ENCODE data around the gene GRAMD1B. TPM values are rescaled to one million over a fixed set of nuclear protein-coding genes. Genes with fewer than 3 reads are reported as not detected.

GRAMD1B gene
- total RNA-seq, 3 donors from 2014 or later, result 2.0 to 10.2 (median 8.2) TPM

DNA sequence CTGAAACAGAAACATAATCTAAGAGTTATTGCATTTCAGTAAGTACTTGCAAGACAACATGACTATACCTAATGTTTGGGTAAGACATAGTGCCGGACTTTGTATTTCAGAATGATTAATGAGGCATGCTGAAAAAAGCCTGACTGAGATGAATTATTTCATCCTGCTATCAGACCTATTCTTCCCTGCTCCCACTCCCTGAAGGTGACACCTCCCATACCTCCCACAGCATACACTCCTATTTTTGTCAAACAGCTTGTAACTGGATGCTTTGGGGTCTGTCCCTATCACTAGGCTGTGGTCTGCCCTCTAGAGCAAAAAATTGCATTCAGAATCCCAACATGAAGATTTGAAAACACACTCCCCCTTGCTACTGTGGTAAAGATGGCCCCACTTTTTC lies 235.2 kb downstream of the GRAMD1B start:
- no peak for DNase-seq (ENCODE audit: low spot score in 2 of 2)
- Histone ChIP-seq H3K9me3 (no peaks in the 10 kb centered on the region), H3K4me1 (no peaks in the 10 kb centered on the region), H3K36me3 (no peaks in the 10 kb centered on the region), H3K27ac (no peak overlapping the region), H3K27me3 (no peaks in the 10 kb centered on the region), H3K4me3 (no peak overlapping the region)
- no peak for TF ChIP-seq POLR2AphosphoS5 (IDR thresholded peaks at IDR 0.05)
- TF ChIP-seq POLR2A (IDR thresholded peaks at IDR 0.05), result no peak
- TF ChIP-seq, protein P1, sequence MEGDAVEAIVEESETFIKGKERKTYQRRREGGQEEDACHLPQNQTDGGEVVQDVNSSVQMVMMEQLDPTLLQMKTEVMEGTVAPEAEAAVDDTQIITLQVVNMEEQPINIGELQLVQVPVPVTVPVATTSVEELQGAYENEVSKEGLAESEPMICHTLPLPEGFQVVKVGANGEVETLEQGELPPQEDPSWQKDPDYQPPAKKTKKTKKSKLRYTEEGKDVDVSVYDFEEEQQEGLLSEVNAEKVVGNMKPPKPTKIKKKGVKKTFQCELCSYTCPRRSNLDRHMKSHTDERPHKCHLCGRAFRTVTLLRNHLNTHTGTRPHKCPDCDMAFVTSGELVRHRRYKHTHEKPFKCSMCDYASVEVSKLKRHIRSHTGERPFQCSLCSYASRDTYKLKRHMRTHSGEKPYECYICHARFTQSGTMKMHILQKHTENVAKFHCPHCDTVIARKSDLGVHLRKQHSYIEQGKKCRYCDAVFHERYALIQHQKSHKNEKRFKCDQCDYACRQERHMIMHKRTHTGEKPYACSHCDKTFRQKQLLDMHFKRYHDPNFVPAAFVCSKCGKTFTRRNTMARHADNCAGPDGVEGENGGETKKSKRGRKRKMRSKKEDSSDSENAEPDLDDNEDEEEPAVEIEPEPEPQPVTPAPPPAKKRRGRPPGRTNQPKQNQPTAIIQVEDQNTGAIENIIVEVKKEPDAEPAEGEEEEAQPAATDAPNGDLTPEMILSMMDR (IDR thresholded peaks at IDR 0.05), result no peak
- intact Hi-C loops (cut with DNase I; ENCODE audit: low total_unique reads), result no loop called here

DNA sequence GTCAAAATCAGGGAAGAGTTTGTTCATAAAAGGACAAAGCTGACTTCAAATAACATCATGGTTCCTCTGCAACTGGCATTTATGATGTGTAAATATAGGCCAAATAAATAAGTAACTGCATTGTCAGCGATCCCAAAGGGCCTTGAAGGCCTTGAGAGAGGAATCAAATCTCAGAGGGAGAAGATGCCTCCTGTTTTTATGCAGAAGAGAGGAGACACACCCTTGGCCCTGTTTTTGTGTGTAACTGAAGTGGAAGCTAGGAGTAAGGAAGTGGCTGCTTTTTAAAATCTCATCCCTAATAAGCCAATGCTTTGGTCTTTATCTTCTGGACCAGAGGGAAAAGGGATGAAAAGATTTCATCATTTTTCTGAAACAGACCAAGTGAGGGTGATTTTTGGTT lies 240.0 kb downstream of the GRAMD1B start:
- Histone ChIP-seq H3K4me1 (no peaks in the 10 kb centered on the region), H3K9me3 (no peaks in the 10 kb centered on the region), H3K36me3 (no peaks in the 10 kb centered on the region), H3K4me3 (no peak overlapping the region), H3K27ac (no peak overlapping the region), H3K27me3 (no peaks in the 10 kb centered on the region)
- DNase-seq (ENCODE audit: low spot score in 2 of 2), result no peak
- intact Hi-C loops (cut with DNase I; ENCODE audit: low total_unique reads), result no loop called here
- no peak for TF ChIP-seq POLR2A (IDR thresholded peaks at IDR 0.05)
- TF ChIP-seq POLR2AphosphoS5 (IDR thresholded peaks at IDR 0.05), result no peak
- TF ChIP-seq, protein P1 (IDR thresholded peaks at IDR 0.05), result no peak

DNA sequence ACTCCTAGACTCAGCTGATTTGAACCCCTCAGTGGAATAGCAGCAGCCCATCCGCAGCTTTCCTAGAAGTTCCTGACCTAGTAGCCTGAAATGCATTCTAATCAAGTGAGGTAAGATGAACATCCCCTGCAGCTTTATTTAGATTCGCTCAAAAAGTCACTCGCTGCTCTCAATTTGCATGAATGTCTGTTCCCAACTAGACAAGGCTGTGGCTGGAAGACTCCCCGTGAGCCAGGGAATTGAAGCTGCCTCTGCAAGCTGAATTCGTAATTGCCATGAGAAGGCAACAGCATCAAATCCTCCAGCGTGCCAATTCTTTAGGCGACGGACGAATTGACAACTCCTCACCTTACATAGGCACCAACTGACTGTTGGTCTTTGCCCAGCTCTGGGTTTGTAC lies 241.5 kb downstream of the GRAMD1B start:
- TF ChIP-seq POLR2AphosphoS5 (IDR thresholded peaks at IDR 0.05), result no peak
- TF ChIP-seq POLR2A (IDR thresholded peaks at IDR 0.05), result no peak
- TF ChIP-seq, protein P1 (IDR thresholded peaks at IDR 0.05), result no peak
- H3K27me3 ChIP-seq, result no peaks in the 10 kb centered on the region
- no peak overlapping the region for H3K4me3 ChIP-seq
- H3K4me1 ChIP-seq, result no peaks in the 10 kb centered on the region
- no peaks in the 10 kb centered on the region for H3K36me3 ChIP-seq
- DNase-seq (ENCODE audit: low spot score in 2 of 2), result no peak
- no peak overlapping the region for H3K27ac ChIP-seq
- intact Hi-C loops (cut with DNase I; ENCODE audit: low total_unique reads), result no loop called here
- no peaks in the 10 kb centered on the region for H3K9me3 ChIP-seq

DNA sequence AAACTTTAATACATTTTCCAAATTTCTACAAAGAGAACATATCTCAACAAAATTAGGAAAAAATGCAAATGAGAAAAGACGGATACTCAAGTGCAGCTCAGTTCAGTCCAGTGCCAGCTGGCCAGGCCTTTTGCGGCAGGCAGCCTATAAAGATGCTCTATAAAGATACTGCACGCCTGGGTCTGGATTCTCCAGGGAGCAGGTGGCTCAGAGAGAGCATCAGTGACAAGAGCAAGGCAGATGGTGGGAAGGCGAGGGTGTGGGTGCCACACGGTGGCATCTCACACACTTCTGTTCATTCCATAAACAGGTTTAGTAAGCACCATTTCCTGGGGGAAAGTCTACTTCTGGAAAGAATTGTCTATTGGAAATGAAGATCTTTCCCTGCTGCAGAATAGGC lies 242.5 kb downstream of the GRAMD1B start:
- intact Hi-C loops (cut with DNase I; ENCODE audit: low total_unique reads), result no loop called here
- TF ChIP-seq POLR2AphosphoS5 (IDR thresholded peaks at IDR 0.05) (no peak), POLR2A (IDR thresholded peaks at IDR 0.05) (no peak)
- TF ChIP-seq, protein P1 (IDR thresholded peaks at IDR 0.05), result no peak
- no peak overlapping the region for H3K4me3 ChIP-seq
- no peak overlapping the region for H3K27ac ChIP-seq
- no peaks in the 10 kb centered on the region for H3K4me1 ChIP-seq
- DNase-seq (ENCODE audit: low spot score in 2 of 2), result no peak
- no peaks in the 10 kb centered on the region for H3K36me3 ChIP-seq
- no peaks in the 10 kb centered on the region for H3K9me3 ChIP-seq
- no peaks in the 10 kb centered on the region for H3K27me3 ChIP-seq

DNA sequence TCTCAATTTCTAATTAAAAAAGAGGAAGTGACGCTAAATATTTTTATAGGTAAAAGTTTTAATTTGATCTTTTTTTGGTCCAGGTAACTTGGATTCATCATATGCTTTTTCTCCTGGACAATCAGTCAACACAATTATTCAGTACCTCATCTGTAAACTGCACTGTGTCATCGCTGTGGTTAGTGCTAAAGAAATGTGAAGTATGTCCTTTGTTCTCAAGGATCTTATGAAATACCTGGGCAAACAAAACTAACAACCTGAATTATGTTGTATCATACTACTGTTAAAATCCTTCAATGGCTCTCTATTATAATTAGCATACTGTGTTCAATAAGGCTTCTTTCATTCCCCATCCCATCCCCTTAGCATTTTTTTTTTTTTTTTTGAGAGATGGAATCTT lies 244.2 kb downstream of the GRAMD1B start:
- Histone ChIP-seq H3K27me3 (no peaks in the 10 kb centered on the region), H3K27ac (no peak overlapping the region), H3K4me3 (no peak overlapping the region), H3K9me3 (no peaks in the 10 kb centered on the region), H3K36me3 (no peaks in the 10 kb centered on the region), H3K4me1 (no peaks in the 10 kb centered on the region)
- DNase-seq (ENCODE audit: low spot score in 2 of 2), result no peak
- intact Hi-C loops (cut with DNase I; ENCODE audit: low total_unique reads), result no loop called here
- TF ChIP-seq, protein P1 (IDR thresholded peaks at IDR 0.05), result no peak
- no peak for TF ChIP-seq POLR2AphosphoS5 (IDR thresholded peaks at IDR 0.05)
- no peak for TF ChIP-seq POLR2A (IDR thresholded peaks at IDR 0.05)

Other genes starting within 250 kb of the GRAMD1B start
- 100 to 1,000 TPM in 1 of 3 donors, 10 to 100 TPM in 2; 70.8 to 241 (median 82.9) TPM for gene CLMP, start 235.0 kb upstream of the GRAMD1B start, total RNA-seq
- gene SCN3B, start 224.4 kb downstream of the GRAMD1B start, total RNA-seq, result 1 to 10 TPM; 1.9 to 2.6 (median 1.9) TPM

All from breast epithelium (tissue), 4 donors.